SK-N-SH (cell line): ENCODE data around the gene FMN2. TPM values are rescaled to one million over a fixed set of nuclear protein-coding genes. Genes with fewer than 3 reads are reported as not detected.

ENCODE experiments used
- CTCF ChIP-seq: fragments of 200-600 bp; sonication (generic); IDR thresholded peaks from 2 replicates; pipeline ENCODE4 v1.6.1; 2017; ENCODE audit warnings: antibody characterized with exemption, mild to moderate bottlenecking, moderate library complexity
- FOXJ3 ChIP-seq: sonication (generic); formaldehyde crosslinking; IDR thresholded peaks from 2 replicates; pipeline ENCODE4 v1.5.1; 2020; ENCODE audit warnings: mild to moderate bottlenecking, missing genetic modification reagents
- GATA2 ChIP-seq: sonication (generic); formaldehyde crosslinking; IDR thresholded peaks from 2 replicates; pipeline ENCODE4 v1.5.0; 2020; ENCODE audit warnings: mild to moderate bottlenecking, missing genetic modification reagents
- IRF3 ChIP-seq: fragments of 150-350 bp; IDR thresholded peaks from 2 replicates; pipeline ENCODE4 v1.6.1; 2016; ENCODE audit warnings: mild to moderate bottlenecking, low read depth, low read length
- MXI1 ChIP-seq: IDR thresholded peaks from 2 replicates; pipeline ENCODE4 v1.6.1; 2012; ENCODE audit warnings: mild to moderate bottlenecking, low read depth, low read length, improper control_type of control experiment
- NFIC ChIP-seq: IDR thresholded peaks from 2 replicates; pipeline ENCODE4 v1.4.0; 2012; ENCODE audit warnings: borderline replicate concordance
- PBX3 ChIP-seq: IDR thresholded peaks from 2 replicates; pipeline ENCODE4; 2012
- SMC3 ChIP-seq: IDR thresholded peaks from 2 replicates; pipeline ENCODE4 v1.6.1; 2012; ENCODE audit warnings: low read depth, low read length, improper control_type of control experiment
- TEAD4 ChIP-seq: IDR thresholded peaks from 2 replicates; pipeline ENCODE4 v1.4.0; 2012; ENCODE audit warnings: mild to moderate bottlenecking, borderline replicate concordance; ENCODE audit not compliant: insufficient read depth
- USF1 ChIP-seq: IDR thresholded peaks from 2 replicates; pipeline ENCODE4 v1.4.0; 2012; ENCODE audit warnings: low read depth, borderline replicate concordance
- ZBTB33 ChIP-seq: IDR thresholded peaks from 2 replicates; pipeline ENCODE4 v1.4.0; 2012; ENCODE audit warnings: low read depth, borderline replicate concordance
- polyA plus RNA-seq, 3 experiments: library from polyadenylated mRNA; depleted of rRNA; stranded (reverse); fragments of >200 nt; gene quantifications; 2 replicates each; pipeline ENCODE4 v1.2.3, GENCODE V29; 2012

Gene FMN2
- polyA plus RNA-seq, 1 of the 3 experiments (the other 2 are of a cell fraction) = 7.2 TPM

GRCh38 chr1:240312872-240313271 is 221.2 kb downstream of the FMN2 start (continued):
- TF ChIP-seq USF1 (no peak), PBX3 (peak; percentile 58), NFIC (no peak), ZBTB33 (no peak), FOXJ3 (CRISPR knock-in tag) (no peak), SMC3 (no peak), TEAD4 (0 out of 2 replicates have a peak, but pooled peaks have one; percentile 18), MXI1 (no peak), IRF3 (no peak), GATA2 (CRISPR knock-in tag) (no peak), CTCF (no peak)
